GM10266 (cell line): Measurements from ENCODE around the gene TRAF2.

ENCODE experiments used
- DNase-seq: peaks from one replicate; pipeline ENCODE4 v3.0.0; 2012; ENCODE audit errors: extremely low spot score
- CTCF ChIP-seq: IDR thresholded peaks from 2 replicates; pipeline ENCODE4 v1.5.1; 2012; ENCODE audit warnings: mild to moderate bottlenecking, low read depth; ENCODE audit not compliant: control insufficient read depth, insufficient read depth; ENCODE audit errors: missing control alignments

TRAF2 gene

GRCh38 chr9:136900988-136901515 is 14.7 kb downstream of the TRAF2 start:
- TF ChIP-seq CTCF = no peak
- no peak for DNase-seq

- TF ChIP-seq CTCF = no peak
- DNase-seq = peak; percentile 87
Measured at GRCh38 chr9:136901516-136902258, 15.4 kb downstream of the TRAF2 start.

GRCh38 chr9:136902259-136902821 is 16.0 kb downstream of the TRAF2 start:
- no peak for TF ChIP-seq CTCF
- DNase-seq = peak; percentile 94

- TF ChIP-seq CTCF = no peak
- no peak for DNase-seq
Measured at GRCh38 chr9:136903041-136903554, 16.8 kb downstream of the TRAF2 start.

GRCh38 chr9:136906266-136906665 is 19.9 kb downstream of the TRAF2 start:
- no peak for TF ChIP-seq CTCF
- no peak for DNase-seq

GRCh38 chr9:136907011-136907914 is 20.9 kb downstream of the TRAF2 start:
- no peak for DNase-seq
- TF ChIP-seq CTCF = no peak
